OCI-M2 (cell line): ENCODE results near the gene XIAP.

ENCODE experiments used
- DNase-seq: peaks from one replicate; lab custom pipeline; 2025; ENCODE audit not compliant: unreplicated experiment; lab: John Stamatoyannopoulos, UW

XIAP gene

DNA sequence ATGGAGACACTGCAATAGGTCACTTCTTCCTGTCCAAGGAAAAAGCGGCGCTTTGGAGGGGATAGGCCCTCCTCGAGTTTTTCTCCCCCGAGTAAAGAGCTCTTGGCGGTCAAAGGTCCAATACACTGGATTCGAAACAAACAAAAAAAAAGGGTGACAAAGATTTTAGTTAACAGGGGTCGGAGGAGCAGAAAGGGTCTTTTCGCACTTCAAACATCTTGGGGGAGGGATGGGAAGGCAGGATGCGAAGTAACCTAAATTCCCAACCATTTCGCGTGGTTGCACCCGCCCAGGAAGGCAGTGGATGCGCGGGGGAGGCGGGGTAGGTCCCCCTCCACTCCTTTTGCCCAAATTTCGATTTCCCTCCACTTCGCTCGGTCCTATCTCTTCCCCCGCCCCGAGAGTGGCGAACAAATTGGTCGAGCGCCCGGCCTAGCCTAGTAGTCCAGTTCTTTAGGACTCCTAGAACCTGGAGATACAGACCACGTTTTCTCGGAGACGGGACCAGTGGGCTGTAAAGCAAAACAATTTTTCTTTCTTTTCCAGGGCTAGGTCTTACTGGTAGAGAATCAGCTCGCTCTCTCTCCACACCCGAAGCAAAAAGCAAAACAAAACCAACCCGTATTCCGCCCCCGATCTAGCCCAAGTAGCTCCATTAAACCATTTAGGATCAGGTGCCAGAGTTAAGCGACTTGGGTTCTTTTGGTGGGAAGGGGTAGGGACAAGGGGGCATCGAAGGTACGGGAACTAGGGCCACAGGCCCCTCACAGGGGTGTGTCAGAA lies 99.6 kb downstream of the XIAP start:
- no peak for DNase-seq

DNA sequence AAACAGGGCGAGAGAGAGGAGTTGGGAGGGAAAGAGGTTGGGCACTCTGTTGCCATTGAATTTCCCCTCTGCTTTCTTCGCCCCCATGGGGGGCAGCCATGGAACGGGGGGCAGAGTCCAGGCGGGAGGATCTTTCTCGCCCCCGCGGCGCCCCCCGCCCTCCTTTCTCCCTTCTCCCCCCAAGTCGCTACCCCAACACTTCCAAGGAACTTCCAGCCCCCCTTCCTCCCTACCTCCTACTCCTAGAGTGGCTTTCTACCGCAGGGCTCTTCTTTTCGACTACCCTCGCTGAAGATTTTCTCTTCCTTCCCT lies 101.1 kb downstream of the XIAP start:
- no peak for DNase-seq

DNA sequence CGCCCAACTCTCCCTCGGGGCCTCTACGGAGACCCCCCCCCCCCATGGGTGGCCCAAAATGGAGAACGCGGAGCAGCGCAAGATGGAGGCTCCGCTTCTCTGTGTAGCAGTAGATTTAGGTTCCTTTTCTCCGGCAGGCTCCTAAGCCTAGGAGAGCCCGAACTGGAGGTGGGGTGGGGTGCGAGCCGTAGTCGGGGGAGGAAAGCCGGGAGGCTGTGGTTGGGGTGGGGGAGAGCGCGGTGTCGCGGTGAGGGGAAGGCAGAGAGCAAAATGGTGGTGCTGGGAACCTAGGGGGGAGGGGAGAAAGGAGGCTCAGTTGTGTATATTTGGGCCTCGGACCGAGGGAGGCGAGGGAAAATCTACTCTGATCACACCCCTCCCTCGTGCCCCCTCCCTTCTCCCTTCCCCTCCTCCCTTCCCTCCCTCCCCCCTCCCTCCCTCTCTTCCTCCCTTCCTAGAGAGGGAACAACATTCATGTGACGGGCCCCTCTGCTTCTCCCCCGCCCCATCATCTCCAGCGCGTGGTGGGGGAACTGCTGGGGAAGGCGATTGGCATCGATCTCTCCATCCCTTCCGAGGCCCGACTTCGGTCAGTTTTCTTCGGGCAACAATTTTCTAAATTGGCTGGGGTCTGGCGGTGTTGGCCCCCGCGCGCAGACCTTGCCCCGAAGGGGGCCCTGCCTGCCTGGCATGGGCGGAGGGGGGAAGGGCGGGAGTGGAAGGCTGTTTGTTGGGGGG lies 101.6 kb downstream of the XIAP start, which contains the start of gene STAG2:
STAG2 (plus strand) TSS at position 439 of the 738 bp plus-strand sequence. CDS start 60,922 bp downstream, outside the sequence.
- no peak for DNase-seq

DNA sequence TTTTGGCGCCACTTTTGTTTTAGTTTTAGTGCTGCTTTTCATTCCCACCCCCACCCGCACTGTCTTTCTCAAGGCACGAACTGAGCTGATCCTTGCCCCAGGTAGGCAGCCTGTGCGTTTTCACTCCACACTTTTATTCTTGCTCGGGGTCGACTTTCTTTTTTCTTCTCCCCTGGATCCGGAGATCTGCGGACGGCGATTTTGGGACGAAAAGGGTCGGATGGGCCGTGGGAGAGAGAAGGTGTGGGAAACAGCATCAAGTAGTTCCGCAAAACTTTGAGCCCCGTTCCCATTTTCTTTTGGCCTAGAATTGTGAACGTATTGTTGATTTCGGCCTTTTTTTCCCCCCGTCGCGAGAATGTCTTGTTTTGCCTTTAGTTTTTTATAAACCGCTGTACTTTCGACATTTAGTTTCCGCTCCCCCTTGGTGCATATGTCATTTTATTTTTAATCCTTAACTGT lies 102.2 kb downstream of the XIAP start:
- DNase-seq, result no peak

DNA sequence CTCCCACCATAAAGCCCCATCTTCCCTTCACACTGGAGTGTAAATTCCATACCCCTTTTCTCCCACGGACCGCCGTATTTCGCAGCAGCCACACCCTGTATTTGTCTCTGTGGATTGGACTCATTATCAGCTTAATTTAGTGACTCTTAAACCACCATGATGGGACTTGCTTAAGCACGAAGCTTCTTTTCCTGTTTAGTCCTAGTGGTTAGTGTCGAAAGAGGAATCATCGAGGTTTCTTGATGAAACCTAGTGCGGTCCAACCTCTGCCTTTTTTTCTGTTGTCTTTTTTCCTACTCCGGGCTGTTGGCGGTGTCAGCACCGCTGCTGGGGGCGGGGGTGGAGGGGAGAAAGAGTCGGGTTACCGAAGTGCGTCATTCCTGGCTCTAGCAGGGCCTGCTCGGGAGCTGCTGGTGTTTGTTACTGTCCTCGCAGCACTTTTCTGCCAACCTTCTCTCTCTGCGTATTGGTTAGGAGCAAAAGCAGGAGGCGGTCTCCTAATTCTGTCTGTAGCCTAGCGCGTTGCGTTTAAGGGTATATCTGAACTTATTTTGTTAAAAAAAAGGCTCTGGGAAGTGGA lies 103.0 kb downstream of the XIAP start:
- DNase-seq, result no peak
